G401 (cell line): ENCODE data around the gene ITSN1. TPM values are rescaled to one million over a fixed set of nuclear protein-coding genes. Genes with fewer than 3 reads are reported as not detected.
"Not testable (repeated sequence)": the region's sequence is repeated elsewhere in the genome, so short reads cannot be mapped to it uniquely, and the experiment has no call there.

Experiments used
- DNase-seq: peaks from one replicate; pipeline ENCODE4 v3.0.0-alpha.2; 2015; ENCODE audit warnings: low spot score
- in situ Hi-C: cut with HindIII; loops from 2 replicates; pipeline ENCODE4 v1.10.0; 2016; ENCODE audit warnings: low sequenced_read_pairs, mixed read lengths
- total RNA-seq: library from RNA; depleted of rRNA; stranded (reverse); fragments of >200 nt; shearing (Covaris generic); gene quantifications from 2 replicates; pipeline ENCODE4 v1.2.3, GENCODE V29; 2014

Gene ITSN1
- total RNA-seq, 1 experiment from 2014 or later, result 64.3 TPM

DNA sequence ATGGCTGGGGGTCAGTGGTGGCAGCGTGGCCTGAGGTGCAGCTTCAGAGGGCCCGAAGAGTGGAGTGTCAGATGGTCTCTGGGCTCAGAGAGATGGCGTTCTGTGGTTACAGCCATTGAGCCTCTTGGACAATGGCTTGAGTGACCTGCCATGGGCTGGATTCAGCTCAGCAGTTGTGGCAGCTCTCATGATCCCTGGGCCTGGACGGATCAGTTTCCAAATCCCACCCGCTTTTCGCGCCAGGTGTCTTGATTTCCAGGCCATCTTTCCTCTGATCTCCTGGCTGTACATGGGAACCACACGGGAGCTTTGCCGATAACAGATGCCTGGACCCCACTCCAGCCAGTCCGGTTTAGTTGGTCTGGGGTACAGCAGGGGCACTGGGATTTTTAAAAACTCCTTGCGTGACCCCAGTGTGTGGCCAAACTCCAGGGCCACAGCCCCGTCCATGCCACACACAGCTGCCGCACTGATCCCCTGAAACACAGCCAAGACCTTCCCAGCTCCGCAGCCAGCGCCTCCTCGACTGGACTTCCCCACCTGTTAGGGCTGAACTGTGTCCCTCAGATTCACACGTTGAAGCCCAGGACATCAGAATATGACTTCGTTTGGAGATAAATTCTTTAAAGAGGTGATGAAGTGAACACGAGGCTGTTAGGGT is 205.4 kb downstream of the ITSN1 start:
- in situ Hi-C loops, result no loop called here
- no peak for DNase-seq

GRCh38 chr21:33848249-33848953 is 206.1 kb downstream of the ITSN1 start:
- DNase-seq, result no peak

DNA sequence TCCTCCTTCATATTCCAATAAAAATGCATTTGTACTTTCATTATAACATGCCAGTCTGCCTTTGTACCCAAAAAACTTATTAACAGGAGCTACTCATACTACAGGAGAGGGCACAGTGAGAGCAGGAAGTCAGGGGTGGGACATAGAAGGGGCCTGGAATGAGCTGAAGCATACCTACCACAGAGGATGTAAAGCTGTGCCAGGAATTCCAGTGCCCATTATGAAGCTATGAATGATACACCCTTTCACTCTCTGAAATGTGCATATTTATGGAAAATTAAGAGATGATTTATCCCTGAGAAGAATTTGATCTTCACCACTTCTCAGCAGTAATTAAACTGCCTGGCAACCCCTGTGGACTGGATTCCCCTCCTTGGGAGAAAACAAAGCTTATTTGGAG is 207.5 kb downstream of the ITSN1 start:
- in situ Hi-C loops, result no loop called here
- no peak for DNase-seq

More at GRCh38 chr21:33848249-33848953, 206.1 kb downstream of the ITSN1 start:
- in situ Hi-C loops, result no loop called here

DNA sequence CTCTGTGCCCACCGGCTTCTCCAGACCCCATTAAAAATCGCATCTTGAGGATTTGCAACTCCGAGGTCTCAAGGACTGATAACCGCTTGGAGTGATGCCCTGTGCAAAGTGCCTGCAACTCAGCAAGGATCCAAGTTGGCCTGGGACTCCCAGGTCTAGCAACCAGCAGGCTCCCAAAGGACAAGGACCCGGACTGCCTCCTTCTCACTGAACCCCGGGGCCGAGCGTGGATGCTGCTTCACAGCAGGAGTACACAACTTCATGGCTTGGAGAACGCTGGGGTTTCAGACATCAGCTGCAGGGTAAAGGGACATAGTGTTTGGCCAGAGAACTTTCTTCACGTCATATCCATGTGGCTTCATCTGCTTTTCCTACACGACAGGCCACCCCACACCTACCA is 208.1 kb downstream of the ITSN1 start:
- in situ Hi-C loops, result no loop called here
- DNase-seq, result no peak

GRCh38 chr21:33850985-33851384 is 208.7 kb downstream of the ITSN1 start:
- DNase-seq, result no peak
- in situ Hi-C loops, result no loop called here

DNA sequence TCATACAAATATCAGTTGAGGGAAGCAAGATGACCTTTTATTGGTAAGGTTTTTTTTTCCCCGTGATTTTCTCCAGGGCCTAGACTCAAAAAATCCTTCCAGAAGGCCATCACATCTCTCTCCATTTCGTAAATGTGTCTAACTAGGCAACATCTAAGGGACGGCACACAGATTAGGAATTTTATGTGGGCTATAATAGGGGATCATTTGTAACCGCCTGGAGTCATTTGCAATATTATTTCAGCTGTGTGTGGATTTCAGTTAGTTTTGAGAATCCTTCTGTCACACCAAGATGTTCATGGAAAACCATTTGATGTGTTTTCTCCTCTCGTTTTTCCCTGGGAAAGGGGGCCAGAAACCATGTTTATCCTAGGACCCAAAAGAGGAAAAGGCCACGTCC is 210.2 kb downstream of the ITSN1 start:
- in situ Hi-C loops, result no loop called here
- DNase-seq, result no peak

- no peak for DNase-seq
- in situ Hi-C loops, result no loop called here
Measured at GRCh38 chr21:33854604-33855003, 212.3 kb downstream of the ITSN1 start.

GRCh38 chr21:33855190-33855589 is 212.9 kb downstream of the ITSN1 start:
- no peak for DNase-seq
- in situ Hi-C loops, result no loop called here

GRCh38 chr21:33856893-33857527 is 214.7 kb downstream of the ITSN1 start:
- DNase-seq, result no peak
- in situ Hi-C loops, result no loop called here

DNA sequence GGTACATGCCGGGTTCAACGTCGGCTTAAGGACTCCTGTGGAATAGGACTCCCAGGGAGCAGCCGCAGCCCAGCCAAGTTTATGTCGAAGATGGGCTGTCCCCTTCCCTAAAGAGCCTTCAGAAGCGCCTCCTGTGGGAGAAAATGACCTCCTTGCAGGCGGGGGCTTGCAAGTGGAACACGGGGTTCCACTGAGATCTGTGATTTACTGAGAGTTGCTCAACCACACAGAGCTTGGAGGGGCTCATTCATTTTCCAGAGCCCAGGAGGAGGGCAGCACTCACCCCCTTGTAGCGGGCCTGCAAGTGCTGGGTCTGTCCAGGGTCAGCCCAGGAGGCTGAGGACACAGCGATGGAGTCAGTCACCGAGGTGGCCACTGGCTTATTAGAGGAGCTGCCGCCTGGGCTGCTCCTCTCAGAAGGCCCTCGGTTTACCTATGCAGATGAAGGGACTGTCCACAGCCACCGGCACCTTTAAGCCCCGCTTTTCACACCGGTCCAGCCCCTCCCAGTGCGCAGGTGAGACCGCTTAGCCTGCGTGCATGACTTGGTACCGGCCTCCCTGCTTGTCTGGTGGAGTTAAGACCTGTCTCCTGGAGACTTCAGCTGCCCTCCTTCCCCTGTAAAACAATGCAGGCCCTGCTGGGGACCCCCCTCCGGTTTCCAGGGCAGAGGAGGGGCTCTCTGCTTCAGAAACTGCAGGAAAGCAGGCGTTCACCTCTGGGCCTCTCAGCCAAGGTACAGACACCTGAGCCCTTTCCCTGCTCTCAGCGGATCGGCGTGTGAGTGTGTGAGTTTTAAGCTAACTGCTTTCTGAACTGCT is 215.8 kb downstream of the ITSN1 start:
- in situ Hi-C loops, result no loop called here
- DNase-seq, result no peak

DNA sequence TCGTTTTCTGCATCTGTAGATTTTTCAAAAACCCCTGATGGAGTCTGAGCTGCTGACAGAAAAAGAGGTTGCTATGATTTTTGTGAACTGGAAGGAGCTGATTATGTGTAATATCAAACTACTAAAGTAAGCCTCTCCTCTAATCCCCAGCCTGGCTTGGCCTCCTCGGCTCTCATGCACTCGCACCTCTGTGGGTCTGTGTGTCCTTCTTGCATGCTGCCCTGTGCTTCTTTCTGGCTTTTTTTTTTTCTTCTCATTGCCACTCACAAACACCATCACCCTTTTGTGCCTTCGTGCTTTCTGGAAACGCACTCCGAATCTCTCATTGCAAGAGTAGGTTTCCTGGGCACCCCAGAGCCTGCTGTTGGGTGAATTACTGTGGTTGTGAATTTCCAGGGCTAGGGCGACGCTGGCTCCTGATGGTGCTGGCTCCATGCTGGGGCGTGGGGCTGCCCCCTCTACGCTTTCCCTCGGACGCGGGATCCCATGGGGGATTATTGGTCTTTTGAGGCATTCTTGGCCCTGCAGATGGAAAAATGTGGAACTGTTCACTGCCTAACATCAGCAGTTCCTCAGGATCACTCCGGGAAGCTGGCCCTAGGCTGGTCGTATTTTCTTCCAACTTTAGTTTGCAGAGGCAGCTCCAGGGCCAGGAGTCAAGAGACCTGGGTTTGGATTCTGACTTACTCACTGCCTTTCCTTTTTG is 216.5 kb downstream of the ITSN1 start:
- no peak for DNase-seq

DNA sequence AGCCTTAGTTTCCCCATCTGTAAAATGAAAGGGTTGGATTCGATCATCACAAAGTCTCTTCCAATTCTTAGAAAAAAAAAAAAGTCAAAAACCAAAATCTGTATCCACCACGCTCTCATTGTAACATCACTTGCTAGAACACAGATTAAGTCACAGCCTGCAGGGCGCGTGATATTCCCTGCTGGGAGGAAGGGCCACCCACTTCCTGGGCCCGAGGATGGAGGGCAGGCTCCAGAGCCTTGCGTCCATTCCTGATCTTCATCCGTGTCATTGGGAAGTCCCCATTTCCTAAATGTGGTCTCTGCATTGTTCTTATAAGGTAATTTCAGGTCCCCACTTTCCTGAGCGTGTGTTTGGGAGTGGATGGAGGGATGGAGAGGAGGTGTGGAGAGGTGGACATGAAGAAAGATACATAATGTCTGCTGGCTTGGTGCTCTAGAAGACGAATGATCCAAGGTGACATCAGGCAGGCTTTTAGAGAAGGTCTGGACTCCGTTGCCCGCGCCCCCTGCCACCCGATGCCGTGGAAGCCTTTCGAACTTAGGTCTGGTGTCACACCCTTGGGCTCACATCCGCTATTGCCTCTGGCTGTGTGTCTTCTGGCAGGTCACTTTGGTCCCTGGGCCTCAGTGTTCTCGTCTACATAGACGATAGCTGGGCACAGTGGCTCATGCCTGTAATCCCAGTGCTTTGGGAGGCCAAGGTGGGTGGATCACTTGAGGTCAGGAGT is 217.2 kb downstream of the ITSN1 start:
- in situ Hi-C loops, result no loop called here
- DNase-seq, result no peak

More for the DNA sequence above, 216.5 kb downstream of the ITSN1 start:
- in situ Hi-C loops, result no loop called here

DNA sequence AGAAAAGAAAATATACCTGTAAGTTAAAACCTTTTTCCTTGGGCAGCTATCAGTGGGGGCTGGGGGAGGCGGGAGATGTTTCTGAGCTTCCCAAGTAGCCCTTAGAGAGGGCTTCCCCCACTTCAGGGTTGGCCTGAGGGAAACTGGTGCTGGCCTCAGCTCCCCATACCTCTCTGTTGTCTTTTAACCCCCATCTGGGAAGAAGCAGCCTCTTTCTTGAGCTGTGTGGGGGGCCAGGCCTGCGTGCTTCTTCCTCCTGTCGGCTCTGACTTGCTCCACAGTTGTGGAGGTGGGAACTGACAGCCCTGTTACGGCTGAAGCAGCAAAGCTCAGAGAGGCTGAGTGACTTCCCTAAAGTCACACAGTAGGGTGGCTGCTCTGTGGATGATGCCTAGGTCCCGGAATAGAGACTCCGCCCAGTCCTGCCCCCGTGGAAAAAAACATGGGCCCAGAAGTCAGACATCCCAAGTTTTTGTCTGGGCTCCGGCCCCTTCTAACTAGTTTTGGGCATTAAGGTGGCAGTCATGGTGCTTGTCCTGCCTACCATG is 218.1 kb downstream of the ITSN1 start:
- in situ Hi-C loops, result no loop called here
- DNase-seq, result no peak

GRCh38 chr21:33861125-33861524 is 218.8 kb downstream of the ITSN1 start:
- in situ Hi-C loops, result no loop called here
- DNase-seq, result no peak

GRCh38 chr21:33863191-33863590 is 220.9 kb downstream of the ITSN1 start:
- DNase-seq, in situ Hi-C loops: not testable (repeated sequence)

- in situ Hi-C loops, result no loop called here
- DNase-seq, result no peak
Measured at GRCh38 chr21:33864150-33864549, 221.8 kb downstream of the ITSN1 start.

- in situ Hi-C loops, result no loop called here
- DNase-seq, result no peak
Measured at GRCh38 chr21:33865176-33865575, 222.9 kb downstream of the ITSN1 start.

DNA sequence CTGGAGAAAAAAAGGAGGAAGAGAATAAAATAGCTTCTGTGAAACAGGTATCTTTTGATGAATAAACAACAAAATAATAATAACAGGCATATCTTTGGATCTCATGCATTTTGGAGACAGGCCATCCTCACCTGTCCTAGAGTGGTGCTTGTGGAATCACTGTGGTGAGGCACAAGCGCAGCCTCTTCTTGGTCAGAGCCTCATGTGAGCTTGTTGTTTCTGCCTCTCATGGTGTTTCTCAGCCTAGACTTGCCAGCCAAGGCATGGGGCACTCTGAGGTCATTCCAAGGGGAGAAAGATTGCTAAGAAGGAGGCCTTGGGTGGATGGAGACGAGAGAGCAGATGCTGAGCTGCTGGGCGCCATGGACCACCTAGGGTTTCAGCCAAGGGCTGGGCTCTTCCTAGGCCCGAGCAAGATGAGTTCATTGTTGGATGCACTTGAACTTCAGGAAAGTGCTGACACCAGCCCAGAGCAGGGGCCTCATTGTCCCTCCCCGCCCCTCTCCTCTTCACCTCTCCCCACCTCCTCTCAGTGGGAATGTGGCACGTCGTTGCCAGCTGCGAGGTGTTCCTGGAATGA is 223.8 kb downstream of the ITSN1 start:
- DNase-seq, result no peak
- in situ Hi-C loops, result no loop called here
